ENCODE data around the gene MED27. TPM values are rescaled to one million over a fixed set of nuclear protein-coding genes. Genes with fewer than 3 reads are reported as not detected.

MED27 gene
- total and polyA plus RNA-seq, 2 of the 8 experiments (the other 6 are each of a cell fraction or from before 2014, with no cell fraction given) = 29.9 to 56.5 TPM

- FAIRE-seq (no peak), DNase-seq (ENCODE audit: low read depth in 1 of 2, low spot score in 2 of 2) (no peak)
- Histone ChIP-seq H2BK15ac (ENCODE audit: low read length) (no peak overlapping the region), H3K4me3 (ENCODE audit: extremely low read depth in 1 of 4, insufficient read depth in 2 of 4, low read depth in 3 of 4, low read length in 4 of 4) (no peak overlapping the region), H3K4me1 (replicated peaks in 1 of 4; ENCODE audit: control insufficient read depth in 3 of 4, insufficient read depth in 4 of 4, low read length in 3 of 4) (peaks cover 0 to 3% (median 0%) of the 10 kb centered on the region in 4 experiments; a peak in 2 of 7 replicates), H4K20me1 (replicated peaks in 1 of 2; ENCODE audit: control insufficient read depth in 1 of 2, insufficient read depth in 2 of 2, low read length in 2 of 2) (no peaks in the 10 kb centered on the region), H2BK120ac (replicated peaks; ENCODE audit: low read depth, low read length) (no peak overlapping the region), H3K18ac (ENCODE audit: extremely low read depth, low read length) (no peak overlapping the region; the same call in 1 of the 2 replicates), H2BK12ac (ENCODE audit: low read depth, low read length) (no peak overlapping the region), H3K9me3 (ENCODE audit: insufficient read depth in 2 of 2, low read depth in 1 of 2, low read length in 1 of 2) (peaks cover 0 to 6% of the 10 kb centered on the region in 2 experiments; a peak in 2 of 4 replicates), H3K27me3 (replicated peaks in 1 of 4; ENCODE audit: control insufficient read depth in 3 of 4, extremely low read depth in 1 of 4, insufficient read depth in 3 of 4, low read length in 3 of 4) (no peaks in the 10 kb centered on the region), H2BK5ac (ENCODE audit: low read depth, low read length) (no peak overlapping the region), H2BK20ac (ENCODE audit: low read length) (no peak overlapping the region), H3K56ac (replicated peaks; ENCODE audit: insufficient read length, low read depth, low read length) (no peak overlapping the region), H3K4ac (replicated peaks; ENCODE audit: insufficient read length, low read depth, low read length) (no peak overlapping the region), H3K79me1 (ENCODE audit: low read depth, low read length) (no peaks in the 10 kb centered on the region), H3K4me2 (ENCODE audit: insufficient read depth in 1 of 2, low read depth in 2 of 2, low read length in 2 of 2) (no peak overlapping the region), H3K27ac (ENCODE audit: low read depth, low read length) (no peak overlapping the region), H3K14ac (ENCODE audit: insufficient read length) (no peak overlapping the region), H4K8ac (ENCODE audit: extremely low read depth, insufficient read depth, low read length) (no peak overlapping the region), H3K36me3 (ENCODE audit: control insufficient read depth in 2 of 4, insufficient read depth in 4 of 4, low read length in 3 of 4) (no peaks in the 10 kb centered on the region), H3K79me2 (ENCODE audit: control insufficient read depth in 1 of 2, insufficient read depth in 2 of 2, low read length in 2 of 2) (no peaks in the 10 kb centered on the region), H3K23ac (ENCODE audit: insufficient read length) (no peak overlapping the region), H4K5ac (ENCODE audit: insufficient read length, low read depth, low read length) (no peak overlapping the region), H2AK5ac (ENCODE audit: low read depth, low read length) (no peak overlapping the region), H3K23me2 (ENCODE audit: low read depth, low read length) (no peaks in the 10 kb centered on the region), H3K9ac (replicated peaks in 1 of 4; ENCODE audit: extremely low read depth in 1 of 4, low read depth in 3 of 4, low read length in 3 of 4) (no peak overlapping the region), H4K91ac (replicated peaks; ENCODE audit: insufficient read length, low read length) (no peak overlapping the region), H2AFZ (ENCODE audit: low read length) (no peak overlapping the region)
- WGBS, 2 experiments (ENCODE audit: extremely low coverage in 1 of 2, insufficient coverage in 1 of 2, insufficient read length in 1 of 2, insufficient replicate concordance in 2 of 2, low coverage in 1 of 2, low lambda C conversion rate in 2 of 2, missing lambda C conversion rate in 1 of 2) = 77% methylated on average over 23 of the region's 30 CpGs; no CpG with 5 or more reads in 1 of the 2 experiments
- CTCF ChIA-PET (ENCODE audit: partially characterized antibody) = interaction anchor here (0.5 to 1.5 kb wide), 11 partner anchors 10 to 433 kb away, joined by 3 to 5 read pairs (median 3); no protein-coding TSS in a partner anchor
- POLR2A ChIA-PET (ENCODE audit: partially characterized antibody) = no interaction called here
- TF ChIP-seq KDM5A (IDR thresholded peaks at IDR 0.05; ENCODE audit: low read length) = no peak
- TF ChIP-seq RFX5 (IDR thresholded peaks at IDR 0.05; ENCODE audit: borderline replicate concordance, low read depth, low read length) = no peak
- TF ChIP-seq SIRT6 (IDR thresholded peaks at IDR 0.05; ENCODE audit: low read length) = no peak
- TF ChIP-seq ATF3 (IDR thresholded peaks at IDR 0.05; ENCODE audit: insufficient read depth, low read depth, low read length) = no peak
- no peak for TF ChIP-seq SP4 (IDR thresholded peaks at IDR 0.05; ENCODE audit: low read length)
Observed at GRCh38 chr9:131835151-131835910, 244.3 kb downstream of the MED27 start.
